K562 (cell line): ENCODE data around the gene DCLK3. TPM values are rescaled to one million over a fixed set of nuclear protein-coding genes. Genes with fewer than 3 reads are reported as not detected.

ENCODE experiments used
- ATAC-seq: fragments of 200-7000 bp; cut with Tn5 transposase; 3 replicates; pipeline ENCODE4 v1.9.1; 2020; ENCODE audit warnings: moderate library complexity
- BruUV-seq: library from RNA; stranded (reverse); fragments of 400-500 nt; replicated peaks from 2 replicates; lab custom pipeline; 2021; lab: Mats Ljungman, UMichigan
- CTCF ChIA-PET: fragments of 300-600 bp; formaldehyde crosslinking; extraction: SDS; loops from one replicate; lab custom pipeline; 2021; ENCODE audit warnings: low intra/inter-chr PET ratio; lab: Yijun Ruan, JAX
- POLR2A ChIA-PET: fragments of 300-600, 350-650 bp; sonication (Branson Sonifier 250); formaldehyde crosslinking; extraction: SDS; loops from one replicate; lab custom pipeline; 2021; ENCODE audit warnings: antibody characterized with exemption, inconsistent platforms; lab: Yijun Ruan, JAX
- DNase-seq, 4 experiments: peaks; one replicate each; pipeline versions ENCODE4 v3.0.0 to v3.0.0-alpha.2; 2011 to 2018; ENCODE audit warnings: low spot score in 3 of 4, mixed read lengths in 3 of 4; ENCODE audit errors: extremely low read depth in 1 of 4
- FAIRE-seq: peaks from 2 replicates; lab custom pipeline; 2011; peaks lifted over from hg19 to GRCh38; lab: Jason Lieb, UNC
- H2AFZ ChIP-seq: 2 replicates; pipeline ENCODE4 v1.6.0; 2011; ENCODE audit warnings: low read depth, low read length, control low read depth, inconsistent platforms
- H3K27ac ChIP-seq: fragments of 200-600 bp; 3 replicates; pipeline ENCODE4 v1.8.0; 2011; ENCODE audit warnings: low read depth, mild to moderate bottlenecking, control low read depth, inconsistent platforms, low read length, moderate library complexity, mixed read lengths; ENCODE audit errors: extremely low read depth
- H3K27me3 ChIP-seq, 2 experiments: fragments of 300-600 bp in 1 of 2; 2 replicates in 1 of 2; 3 replicates in 1 of 2; pipeline versions ENCODE4 v1.6.0 to v1.8.0; 2011; ENCODE audit warnings: inconsistent platforms in 2 of 2, low read length in 2 of 2, mild to moderate bottlenecking in 1 of 2, mixed read lengths in 1 of 2, moderate library complexity in 1 of 2; ENCODE audit not compliant: control insufficient read depth in 2 of 2, insufficient read depth in 2 of 2
- H3K36me3 ChIP-seq: fragments of 300-600 bp; 3 replicates; pipeline ENCODE4 v1.8.0; 2011; ENCODE audit warnings: mild to moderate bottlenecking, low read length, inconsistent platforms; ENCODE audit not compliant: control insufficient read depth, insufficient read depth
- H3K4me1 ChIP-seq, 2 experiments: fragments of 200-600 bp in 1 of 2; replicated peaks in 1 of 2; 2 replicates in 1 of 2; 3 replicates in 1 of 2; pipeline versions ENCODE4 v1.5.1 to v1.8.0; 2011; ENCODE audit warnings: inconsistent platforms in 2 of 2, low read length in 2 of 2, mild to moderate bottlenecking in 1 of 2, mixed read lengths in 1 of 2, moderate library complexity in 1 of 2; ENCODE audit not compliant: control insufficient read depth in 2 of 2, insufficient read depth in 2 of 2
- H3K4me2 ChIP-seq: 2 replicates; pipeline ENCODE4 v1.6.1; 2011; ENCODE audit warnings: low read length, control low read depth, inconsistent platforms, mixed read lengths; ENCODE audit not compliant: insufficient read depth
- H3K4me3 ChIP-seq: fragments of 200-600 bp; sonication (generic), shearing (Covaris generic); 2 replicates; pipeline ENCODE4 v1.5.1; 2016; ENCODE audit warnings: control low read depth, inconsistent platforms
- H3K79me2 ChIP-seq: fragments of 200-600 bp; 3 replicates; pipeline ENCODE4 v1.8.0; 2011; ENCODE audit warnings: low read length, inconsistent platforms; ENCODE audit not compliant: control insufficient read depth, insufficient read depth
- H3K9ac ChIP-seq, 2 experiments: 2 replicates each; pipeline versions ENCODE4 v1.6.0 to v1.6.1; 2011; ENCODE audit warnings: low read depth in 2 of 2, low read length in 2 of 2, control low read depth in 1 of 2, inconsistent platforms in 1 of 2, mild to moderate bottlenecking in 1 of 2, mixed read lengths in 1 of 2; ENCODE audit not compliant: insufficient read depth in 1 of 2
- H3K9me1 ChIP-seq: one replicate; pipeline ENCODE4 v1.6.0; 2011; ENCODE audit warnings: inconsistent platforms, mild to moderate bottlenecking, low read length, moderate library complexity; ENCODE audit not compliant: control insufficient read depth, insufficient read depth
- H3K9me3 ChIP-seq: replicated peaks from 2 replicates; pipeline ENCODE4 v1.5.1; 2011; ENCODE audit warnings: low read depth, low read length, inconsistent platforms; ENCODE audit not compliant: control insufficient read depth, insufficient read depth
- H4K20me1 ChIP-seq: replicated peaks from 2 replicates; pipeline ENCODE4 v1.6.1; 2011; ENCODE audit warnings: low read length, inconsistent platforms, mixed read lengths; ENCODE audit not compliant: control insufficient read depth, insufficient read depth
- BCL6 ChIP-seq: fragments of 250-450 bp; sonication (Bioruptor Pico); IDR thresholded peaks from 2 replicates; pipeline ENCODE4 v1.4.0; 2020
- CBX1 ChIP-seq: sonication (generic); IDR thresholded peaks from 2 replicates; pipeline ENCODE4 v1.6.1; 2016; ENCODE audit warnings: antibody characterized with exemption, low read depth, mild to moderate bottlenecking
- CREBBP ChIP-seq: IDR thresholded peaks from one replicate; pipeline ENCODE4 v1.6.1; 2012; ENCODE audit warnings: low read depth, mild to moderate bottlenecking, control low read depth, inconsistent platforms, low read length
- ETV1 ChIP-seq: fragments of 450-650 bp; conservative IDR thresholded peaks from 2 replicates; pipeline ENCODE4 v1.6.1; 2016; ENCODE audit warnings: missing genetic modification characterization, control low read depth, low read depth, missing compliant biosample characterization
- FOXM1 ChIP-seq, 2 experiments: fragments of 450-650 bp in 1 of 2; sonication (generic) in 1 of 2; formaldehyde crosslinking in 1 of 2; IDR thresholded peaks; 2 replicates each; pipeline versions ENCODE4 v1.6.1 to v1.9.0; 2017 to 2022; ENCODE audit warnings: low read depth in 2 of 2, mild to moderate bottlenecking in 2 of 2, missing genetic modification reagents in 1 of 2, moderate library complexity in 1 of 2
- GABPB1 ChIP-seq: sonication (generic); formaldehyde crosslinking; IDR thresholded peaks from 2 replicates; pipeline ENCODE4 v1.8.0; 2022; ENCODE audit warnings: mild to moderate bottlenecking, missing genetic modification reagents
- POLR3A ChIP-seq: IDR thresholded peaks from 2 replicates; pipeline ENCODE4 v1.6.1; 2011; ENCODE audit warnings: borderline replicate concordance, mild to moderate bottlenecking, moderate library complexity; ENCODE audit not compliant: insufficient read length, insufficient read depth; ENCODE audit errors: extremely low read depth
- SRSF9 ChIP-seq: fragments of 200-400 bp; formaldehyde crosslinking; IDR thresholded peaks from 2 replicates; pipeline ENCODE4 v1.6.1; 2017; ENCODE audit warnings: low read depth, low read length, borderline replicate concordance
- ZNF311 ChIP-seq: fragments of 250-450 bp; sonication (Bioruptor Pico); IDR thresholded peaks from 2 replicates; pipeline ENCODE4 v1.4.0; 2020; ENCODE audit warnings: mild to moderate bottlenecking, moderate library complexity
- ZNF407 ChIP-seq: fragments of 450-650 bp; IDR thresholded peaks from 2 replicates; pipeline ENCODE4 v1.6.1; 2016; ENCODE audit warnings: low read depth
- ZNF764 ChIP-seq: fragments of 250-450 bp; sonication (Bioruptor Pico); IDR thresholded peaks from 2 replicates; pipeline ENCODE4 v1.4.0; 2020; ENCODE audit warnings: low read depth, mild to moderate bottlenecking, moderate library complexity
- ZNF79 ChIP-seq: fragments of 250-450 bp; sonication (Bioruptor Pico); IDR thresholded peaks from 2 replicates; pipeline ENCODE4 v1.4.0; 2020; ENCODE audit warnings: low read depth, mild to moderate bottlenecking, moderate library complexity
- WGBS: fragments of 100-300 bp; shearing (Covaris generic); methylation state at CpG from one replicate; pipeline ENCODE4 v1.1.6; 2016; ENCODE audit warnings: low coverage, mixed read lengths; ENCODE audit not compliant: insufficient coverage; ENCODE audit errors: missing lambda C conversion rate; 5-methylcytosine and 5-hydroxymethylcytosine counted together
- in situ Hi-C: fragments of 300-500 bp; cut with MboI; formaldehyde crosslinking; loops from 4 replicates; pipeline ENCODE4 v1.15.0; 2018; ENCODE audit warnings: inconsistent platforms, mixed read lengths
- intact Hi-C: fragments of 100-400 bp; cut with micrococcal nuclease; formaldehyde crosslinking; loops from 2 replicates; pipeline ENCODE4 v1.14.2; 2022
- polyA plus RNA-seq, 8 experiments: library from polyadenylated mRNA; depleted of rRNA in 4 of 8; stranded (reverse) in 5 of 8; unstranded in 3 of 8; fragments of >200 nt; fragmentation: Nextera tagmentation in 2 of 8; fragmentation: Illumina TruSeq in 1 of 8; extraction: Ambion mirVana in 2 of 8; extraction: Trizol in 1 of 8; gene quantifications; 2 replicates each; pipeline versions ENCODE4 v1.2.1 to v1.2.3, GENCODE V29; 2011 to 2014; ENCODE audit warnings: inconsistent platforms in 1 of 8, missing spikeins in 1 of 8
- total RNA-seq, 7 experiments: library from RNA; depleted of rRNA in 6 of 7; stranded (reverse); fragments of >200 nt in 6 of 7; fragmentation: Illumina TruSeq in 2 of 7; extraction: Trizol in 2 of 7; gene quantifications; 2 replicates each; pipeline versions ENCODE4 v1.2.1 to v1.2.3, GENCODE V29; 2011 to 2021; ENCODE audit warnings: low replicate concordance in 1 of 7
- TF ChIP-seq, protein P1 (sequence below): IDR thresholded peaks from 2 replicates; pipeline ENCODE4 v1.6.1; 2012; ENCODE audit warnings: low read depth, low read length, improper control_type of control experiment, borderline replicate concordance

DCLK3 gene
- total and polyA plus RNA-seq, 9 of the 15 experiments (the other 6 are each of a cell fraction or from before 2014, with no cell fraction given): not detected

DNA sequence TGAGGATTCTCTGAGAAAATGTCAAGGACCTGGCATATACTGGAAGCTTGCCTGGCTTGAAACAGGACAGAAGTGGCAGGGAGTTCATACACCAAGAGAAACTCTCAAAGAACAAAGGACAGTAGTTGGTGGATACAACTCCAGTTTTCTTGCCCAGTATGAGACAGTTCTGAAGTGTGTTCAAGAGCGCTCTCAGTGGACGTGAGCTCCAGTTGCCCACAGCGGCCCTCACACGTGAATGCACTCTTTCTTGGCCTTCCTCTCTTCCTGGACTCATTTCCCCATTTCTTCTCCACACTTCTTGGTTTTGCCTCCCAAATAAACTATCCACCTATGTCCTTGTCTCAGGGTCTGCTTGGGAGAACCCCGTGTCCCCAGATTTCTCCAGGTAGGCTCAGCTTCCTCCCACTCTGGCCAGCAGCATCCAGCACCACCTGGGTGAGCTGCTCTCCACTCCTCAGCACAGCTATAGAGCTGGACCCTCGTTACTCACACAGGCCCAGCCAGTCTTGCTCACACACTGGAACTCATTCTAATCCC, 54.5 kb downstream of the DCLK3 start:
- Histone ChIP-seq H3K9me3 (no peaks in the 10 kb centered on the region), H3K4me2 (no peak overlapping the region), H2AFZ (no peak overlapping the region), H4K20me1 (no peaks in the 10 kb centered on the region), H3K27me3 (no peaks in the 10 kb centered on the region), H3K27ac (no peak overlapping the region), H3K79me2 (no peaks in the 10 kb centered on the region), H3K4me1 (no peaks in the 10 kb centered on the region), H3K9me1 (no peaks in the 10 kb centered on the region), H3K4me3 (no peak overlapping the region), H3K9ac (no peak overlapping the region), H3K36me3 (no peaks in the 10 kb centered on the region)
- in situ Hi-C loops (no loop called here), intact Hi-C loops (no loop called here)
- DNase-seq (no peak), ATAC-seq (peak; percentile 69), FAIRE-seq (peak; percentile 37)
- POLR2A ChIA-PET: interaction anchor here (0.6 kb wide), 1 partner anchor 147 kb away, joined by 3 read pairs; no protein-coding TSS in a partner anchor
- CTCF ChIA-PET: no interaction called here
- 0% methylated on average over 6 of the region's 6 CpGs for WGBS
- no TSS peak for BruUV-seq
- TF ChIP-seq, protein P1, sequence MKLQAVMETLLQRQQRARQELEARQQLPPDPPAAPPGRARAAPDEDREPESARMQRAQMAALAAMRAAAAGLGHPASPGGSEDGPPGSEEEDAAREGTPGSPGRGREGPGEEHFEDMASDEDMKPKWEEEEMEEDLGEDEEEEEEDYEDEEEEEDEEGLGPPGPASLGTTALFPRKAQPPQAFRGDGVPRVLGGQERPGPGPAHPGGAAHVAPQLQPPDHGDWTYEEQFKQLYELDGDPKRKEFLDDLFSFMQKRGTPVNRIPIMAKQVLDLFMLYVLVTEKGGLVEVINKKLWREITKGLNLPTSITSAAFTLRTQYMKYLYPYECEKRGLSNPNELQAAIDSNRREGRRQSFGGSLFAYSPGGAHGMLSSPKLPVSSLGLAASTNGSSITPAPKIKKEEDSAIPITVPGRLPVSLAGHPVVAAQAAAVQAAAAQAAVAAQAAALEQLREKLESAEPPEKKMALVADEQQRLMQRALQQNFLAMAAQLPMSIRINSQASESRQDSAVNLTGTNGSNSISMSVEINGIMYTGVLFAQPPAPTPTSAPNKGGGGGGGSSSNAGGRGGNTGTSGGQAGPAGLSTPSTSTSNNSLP: no peak
- no peak for TF ChIP-seq POLR3A
- no peak for TF ChIP-seq CBX1
- TF ChIP-seq ZNF764: no peak
- TF ChIP-seq ZNF79 (CRISPR knock-in tag): no peak
- TF ChIP-seq ZNF311 (CRISPR knock-in tag): no peak
- TF ChIP-seq GABPB1: no peak
- no peak for TF ChIP-seq SRSF9
- TF ChIP-seq BCL6 (CRISPR knock-in tag): no peak
- no peak for TF ChIP-seq ZNF407
- no peak for TF ChIP-seq FOXM1 (IDR thresholded peaks at IDR 0.05; ENCODE audit: low read depth)
- no peak for TF ChIP-seq FOXM1 (CRISPR knock-in tag; IDR thresholded peaks at IDR 0.05; ENCODE audit: low read depth)
- TF ChIP-seq ETV1: no peak
- TF ChIP-seq CREBBP: no peak
